ENCODE measurements around the gene SLC46A3. TPM values are rescaled to one million over a fixed set of nuclear protein-coding genes. Genes with fewer than 3 reads are reported as not detected.

SLC46A3 gene
- total RNA-seq, 1 donor from 2014 or later: 13.2 TPM

- TF ChIP-seq CTCF (IDR thresholded peaks at IDR 0.05): no peak
- Mint-ChIP-seq H3K9me3 (ENCODE audit: unreplicated experiment) (no peaks in the 10 kb centered on the region), H3K36me3 (ENCODE audit: unreplicated experiment) (peaks cover 6% of the 10 kb centered on the region), H3K4me1 (ENCODE audit: unreplicated experiment) (peaks cover 3% of the 10 kb centered on the region), H3K27ac (ENCODE audit: unreplicated experiment) (no peak overlapping the region), H3K27me3 (ENCODE audit: unreplicated experiment) (no peaks in the 10 kb centered on the region), H3K4me3 (ENCODE audit: unreplicated experiment) (no peak overlapping the region)
- no peak for DNase-seq (ENCODE audit: extremely low spot score, unreplicated experiment)
Measured at GRCh38 chr13:28651810-28652401, 66.9 kb downstream of the SLC46A3 start.

- DNase-seq (ENCODE audit: extremely low spot score, unreplicated experiment): no peak
- H3K4me3 Mint-ChIP-seq (ENCODE audit: unreplicated experiment): no peak overlapping the region
- H3K27me3 Mint-ChIP-seq (ENCODE audit: unreplicated experiment): no peaks in the 10 kb centered on the region
- H3K27ac Mint-ChIP-seq (ENCODE audit: unreplicated experiment): no peak overlapping the region
- H3K9me3 Mint-ChIP-seq (ENCODE audit: unreplicated experiment): no peaks in the 10 kb centered on the region
- H3K4me1 Mint-ChIP-seq (ENCODE audit: unreplicated experiment): no peaks in the 10 kb centered on the region
- no peak for TF ChIP-seq CTCF (IDR thresholded peaks at IDR 0.05)
- H3K36me3 Mint-ChIP-seq (ENCODE audit: unreplicated experiment): peaks cover 6% of the 10 kb centered on the region
Measured at GRCh38 chr13:28650284-28650683, 68.5 kb downstream of the SLC46A3 start.

Other genes with a start within 250 kb of the SLC46A3 start
- 3.4 and 3.8 TPM in 2 replicates for gene FLT1, start 223.8 kb downstream of the SLC46A3 start, total RNA-seq
- 74.9 and 75.9 TPM in 2 replicates for gene POMP, start 59.8 kb downstream of the SLC46A3 start, total RNA-seq
- 0.05 TPM in 1 of 2 replicates, not detected in the other for gene MTUS2, start 101.4 kb upstream of the SLC46A3 start, total RNA-seq

All from osteocyte (in vitro differentiated cells).